IPS DF 4.7 (cell line): ENCODE data around the gene SLFN5.
"Not testable (repeated sequence)": the region's sequence is repeated elsewhere in the genome, so short reads cannot be mapped to it uniquely, and the experiment has no call there.

Experiments used
- DNase-seq: peaks from one replicate; pipeline ENCODE4 v3.0.0-alpha.2; 2013; ENCODE audit warnings: low spot score; ENCODE audit errors: extremely low read depth

SLFN5 gene

DNA sequence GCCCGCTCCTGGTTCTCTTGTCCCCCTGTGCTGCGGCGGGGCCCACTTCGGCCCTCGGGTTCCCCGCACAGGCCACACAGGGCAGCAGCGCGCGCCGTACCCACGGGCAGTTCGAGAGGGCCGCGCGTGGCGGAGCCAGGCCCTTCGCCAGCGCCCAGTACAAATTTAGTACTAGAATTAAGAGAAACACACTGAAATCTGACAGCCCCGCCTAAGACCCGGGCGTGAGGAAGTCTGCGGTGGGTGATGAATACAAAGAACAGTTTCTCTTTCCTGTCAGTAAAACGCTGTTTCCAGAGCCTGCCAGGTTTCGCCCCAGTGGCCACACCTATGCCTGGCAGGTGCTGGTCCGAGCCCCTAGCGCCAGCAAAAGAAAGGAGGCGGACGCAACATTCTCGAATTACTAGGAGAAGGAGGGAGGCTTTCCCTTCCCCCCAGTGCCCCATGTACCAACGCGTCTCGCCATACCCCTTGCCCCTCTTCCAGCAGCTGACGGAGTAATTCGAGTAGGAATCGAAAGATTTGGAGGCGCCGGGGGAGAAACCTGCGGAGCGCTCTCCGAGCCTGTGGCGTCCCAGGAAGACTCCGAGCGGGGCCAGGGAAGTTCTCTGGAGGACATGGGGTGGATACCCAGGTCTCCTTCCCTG, 591 bp upstream of the SLFN5 start:
- DNase-seq, result peak; percentile 46

DNA sequence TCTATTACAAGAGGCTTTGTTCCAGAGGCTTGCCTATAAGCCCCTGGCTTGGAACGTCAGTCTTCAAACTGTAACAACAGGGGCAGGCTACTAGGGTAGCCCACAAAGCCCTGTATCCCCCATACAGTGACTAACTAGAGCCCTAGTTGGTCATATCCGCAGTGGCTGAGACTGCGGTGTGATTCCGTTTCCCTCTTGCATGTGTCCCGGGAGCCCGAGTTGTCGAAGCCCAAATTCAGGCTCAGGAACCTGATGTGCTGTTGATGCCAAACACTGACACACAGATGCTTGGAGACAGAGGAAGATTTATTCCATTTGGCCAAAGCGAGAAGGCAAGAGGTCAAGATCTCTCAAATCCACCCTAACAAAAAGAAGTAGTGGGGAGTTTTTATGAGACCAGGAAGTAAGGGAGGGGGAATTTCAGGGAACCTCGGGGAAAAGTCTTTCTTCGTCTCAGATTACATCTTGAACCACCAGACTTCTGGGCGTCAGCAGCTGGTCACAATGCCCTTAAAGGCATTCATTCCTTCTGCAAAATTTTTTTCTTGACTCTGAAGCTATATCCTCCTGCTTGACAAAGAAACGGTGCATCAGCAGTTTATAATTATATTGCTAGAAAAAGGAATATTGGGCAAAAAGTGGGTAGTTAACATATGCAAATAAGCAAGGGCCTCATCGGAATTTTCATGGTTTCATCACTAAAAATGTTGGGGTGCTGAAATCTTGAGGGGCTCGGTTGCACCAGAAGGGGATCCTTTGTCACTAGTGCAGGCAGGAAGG, 879 bp downstream of the SLFN5 start:
- DNase-seq, result no peak

DNA sequence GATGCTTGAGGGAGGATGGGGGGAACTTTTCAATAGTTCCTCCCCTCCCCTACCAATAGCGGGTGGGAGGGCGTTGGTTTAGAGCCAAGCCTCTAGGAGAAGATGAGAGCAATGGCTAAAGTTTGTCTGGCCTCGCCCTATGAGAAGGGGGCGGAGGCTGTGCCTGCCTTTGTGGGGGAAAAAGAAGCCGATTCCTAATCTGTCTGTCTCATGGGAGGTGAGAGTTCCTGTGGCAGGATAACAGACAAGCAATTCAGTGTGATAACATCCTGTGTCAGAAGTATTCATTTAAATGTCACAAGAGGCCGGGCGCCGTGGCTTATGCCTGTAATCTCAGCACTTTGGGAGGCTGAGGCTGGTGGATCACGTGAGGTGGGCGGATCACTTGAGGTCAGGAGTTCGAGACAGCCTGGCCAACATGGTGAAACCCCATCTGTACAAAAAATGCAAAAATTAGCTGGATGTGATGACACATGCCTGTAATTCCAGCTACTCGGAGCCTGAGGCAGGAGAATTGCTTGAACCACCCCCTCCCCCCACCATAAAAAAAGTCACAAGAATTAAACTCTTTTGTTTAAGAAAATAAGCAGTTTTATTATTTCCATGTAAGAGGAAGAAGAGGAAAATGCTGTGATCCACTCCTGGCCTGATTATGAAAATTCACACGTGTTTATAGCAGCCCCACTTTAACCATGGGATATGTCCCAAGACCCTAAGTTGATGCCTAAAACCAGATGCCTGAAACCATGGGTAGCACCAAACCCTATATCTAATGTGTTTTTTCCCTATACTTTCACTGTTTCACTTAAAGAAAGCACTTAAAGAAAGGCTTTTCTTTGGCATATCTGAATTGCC, 1.7 kb downstream of the SLFN5 start:
- no peak for DNase-seq

DNA sequence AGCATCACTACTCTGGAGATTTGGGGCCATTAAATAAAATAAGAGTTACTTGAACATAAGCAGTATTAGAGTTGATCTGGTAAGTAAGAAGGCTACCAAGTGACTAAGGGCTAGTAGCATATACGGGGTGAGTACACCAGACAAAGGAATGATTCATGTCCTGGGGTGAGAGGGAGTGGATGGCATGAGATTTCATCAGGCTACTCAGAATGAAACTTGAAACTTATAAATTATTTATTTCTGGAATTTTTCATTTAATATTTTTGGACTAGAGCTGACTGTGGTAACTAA, 2.3 kb downstream of the SLFN5 start:
- no peak for DNase-seq

DNA sequence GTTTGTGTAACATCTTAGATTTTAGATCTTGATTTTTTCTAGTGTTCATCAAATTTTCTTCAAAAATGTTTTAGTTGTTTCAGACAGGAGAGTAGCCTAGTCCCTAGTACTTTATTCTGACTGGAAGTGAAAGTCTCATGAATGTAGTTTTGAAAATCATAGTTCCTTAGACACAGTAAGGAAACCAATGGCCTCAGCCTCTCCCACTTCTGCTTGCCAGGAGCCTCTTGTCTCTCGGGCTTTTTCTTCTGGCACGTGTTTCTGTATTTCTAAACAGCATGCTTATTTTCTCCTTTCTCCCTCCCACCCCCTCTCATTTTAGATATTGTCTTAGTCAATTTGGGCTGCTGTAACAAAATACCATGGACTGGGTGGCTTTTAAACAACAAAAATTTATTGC, 9.8 kb downstream of the SLFN5 start:
- no peak for DNase-seq

DNA sequence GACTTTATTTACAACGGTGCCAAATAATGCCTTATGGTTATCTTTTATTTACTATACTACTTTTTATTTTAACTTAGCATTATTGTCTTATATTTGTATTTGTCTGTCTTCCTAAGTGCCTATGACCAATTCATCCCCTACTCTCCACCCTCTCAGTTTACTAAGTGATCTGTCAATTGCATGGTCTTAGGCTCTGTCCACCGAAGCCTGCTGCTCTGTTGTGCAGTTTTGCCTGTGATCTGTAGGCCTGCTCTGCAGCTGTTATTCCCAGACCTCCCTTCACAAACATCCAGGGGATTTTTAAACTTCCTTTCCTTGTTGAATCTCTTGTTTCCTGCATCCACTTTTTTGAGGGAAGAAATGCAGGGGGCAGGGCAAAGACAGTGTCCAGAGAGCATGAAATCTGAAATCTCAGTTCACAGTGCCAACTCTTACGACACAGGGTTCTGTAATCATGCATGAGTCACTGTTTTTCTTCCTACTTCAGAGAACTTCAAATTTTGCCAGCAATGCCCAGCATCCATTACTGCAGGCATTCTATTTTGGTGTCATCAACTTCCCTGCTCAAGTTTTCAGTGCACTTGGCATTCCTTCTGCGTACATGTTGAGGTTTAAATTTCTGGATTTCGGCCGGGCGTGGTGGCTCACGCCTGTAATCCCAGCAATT, 11.4 kb downstream of the SLFN5 start:
- DNase-seq, result no peak

DNA sequence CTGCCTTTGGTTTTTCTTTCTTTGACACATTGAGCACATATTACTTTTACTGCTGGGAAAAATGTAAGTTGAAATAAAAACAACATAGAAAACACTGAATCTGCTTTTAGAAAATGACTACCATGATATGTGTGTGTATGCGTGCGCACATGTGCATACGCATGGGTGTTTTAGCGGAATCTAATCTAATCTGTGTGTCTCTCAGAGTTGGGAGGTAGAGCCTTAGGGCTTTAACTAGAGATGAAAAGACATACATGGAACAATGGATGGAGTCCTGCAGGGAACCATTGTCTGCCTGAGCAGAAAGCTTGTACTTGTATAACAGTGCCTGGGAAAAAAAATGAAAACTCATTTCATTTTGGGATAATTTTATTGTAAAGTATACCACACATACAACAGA, 12.4 kb downstream of the SLFN5 start:
- no peak for DNase-seq

DNA sequence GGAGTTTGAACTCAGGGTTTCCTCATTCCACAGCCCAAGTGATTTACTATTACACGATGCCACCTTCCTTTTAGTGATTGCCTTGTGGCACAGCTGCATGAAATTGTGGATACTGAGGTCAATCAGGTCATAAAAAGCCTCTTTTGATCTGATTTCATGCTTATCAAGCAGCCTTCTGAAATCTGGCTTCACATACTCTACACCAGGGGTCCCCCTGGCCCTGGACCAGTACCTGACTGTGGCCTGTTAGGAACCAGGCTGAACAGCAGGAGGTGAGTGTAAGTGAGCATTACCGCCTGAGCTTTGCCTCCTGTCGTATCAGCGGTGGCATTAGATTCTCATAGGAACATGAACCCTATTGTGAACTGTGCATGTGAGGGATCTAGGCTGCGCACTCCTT, 13.8 kb downstream of the SLFN5 start:
- DNase-seq, result no peak

DNA sequence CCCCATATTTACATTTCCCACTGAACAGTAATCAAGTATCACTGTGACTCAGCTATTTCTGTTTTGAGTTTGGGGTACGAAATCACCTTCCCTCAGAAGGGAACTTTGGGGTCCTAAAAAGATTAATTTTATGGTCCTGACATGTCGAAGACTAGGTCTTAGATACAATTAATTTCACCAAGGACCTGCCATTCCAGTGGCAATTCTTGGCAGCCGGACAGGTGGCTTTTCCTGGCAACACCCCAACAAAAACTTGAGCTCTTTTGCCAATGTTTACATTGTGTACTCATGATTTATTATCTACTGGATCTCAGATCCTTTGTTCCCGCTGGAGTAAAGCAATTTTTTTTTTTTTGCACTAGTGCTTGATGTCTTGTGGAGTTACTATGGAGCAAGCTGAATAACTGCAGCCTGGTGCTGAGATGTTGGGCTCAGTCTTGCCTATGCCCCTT, 14.4 kb downstream of the SLFN5 start:
- no peak for DNase-seq

DNA sequence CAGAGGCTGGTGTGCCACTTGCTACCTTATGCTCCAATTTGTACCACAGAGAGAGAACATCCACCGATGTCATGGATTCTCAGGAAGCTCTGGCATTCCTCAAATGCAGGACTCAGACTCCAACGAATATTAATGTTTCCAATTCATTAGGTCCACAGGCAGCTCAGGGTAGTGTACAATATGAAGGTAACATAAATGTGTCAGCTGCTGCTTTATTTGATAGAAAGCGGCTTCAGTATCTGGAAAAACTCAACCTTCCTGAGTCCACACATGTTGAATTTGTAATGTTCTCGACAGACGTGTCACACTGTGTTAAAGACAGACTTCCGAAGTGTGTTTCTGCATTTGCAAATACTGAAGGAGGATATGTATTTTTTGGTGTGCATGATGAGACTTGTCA, 16.1 kb downstream of the SLFN5 start:
- no peak for DNase-seq

DNA sequence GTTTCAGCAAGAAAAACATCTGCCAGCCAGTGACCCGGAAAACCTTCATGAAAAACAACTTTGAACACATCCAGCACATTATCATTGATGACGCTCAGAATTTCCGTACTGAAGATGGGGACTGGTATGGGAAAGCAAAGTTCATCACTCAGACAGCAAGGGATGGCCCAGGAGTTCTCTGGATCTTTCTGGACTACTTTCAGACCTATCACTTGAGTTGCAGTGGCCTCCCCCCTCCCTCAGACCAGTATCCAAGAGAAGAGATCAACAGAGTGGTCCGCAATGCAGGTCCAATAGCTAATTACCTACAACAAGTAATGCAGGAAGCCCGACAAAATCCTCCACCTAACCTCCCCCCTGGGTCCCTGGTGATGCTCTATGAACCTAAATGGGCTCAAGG, 22.2 kb downstream of the SLFN5 start:
- no peak for DNase-seq

DNA sequence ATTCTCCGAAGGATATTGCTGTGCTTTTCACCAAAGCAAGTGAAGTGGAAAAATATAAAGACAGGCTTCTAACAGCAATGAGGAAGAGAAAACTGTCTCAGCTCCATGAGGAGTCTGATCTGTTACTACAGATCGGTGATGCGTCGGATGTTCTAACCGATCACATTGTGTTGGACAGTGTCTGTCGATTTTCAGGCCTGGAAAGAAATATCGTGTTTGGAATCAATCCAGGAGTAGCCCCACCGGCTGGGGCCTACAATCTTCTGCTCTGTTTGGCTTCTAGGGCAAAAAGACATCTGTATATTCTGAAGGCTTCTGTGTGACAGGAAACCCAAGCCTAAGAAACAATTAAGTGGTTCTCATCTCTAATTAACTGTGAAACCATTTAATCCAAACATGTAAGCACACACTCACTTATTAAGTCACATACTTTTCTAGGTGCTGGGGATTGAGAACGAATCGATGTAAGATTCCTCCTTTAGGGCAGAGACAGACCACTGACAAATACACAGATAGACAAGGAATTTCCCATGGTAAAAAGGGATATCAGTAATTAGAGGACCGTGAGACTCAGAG, 22.8 kb downstream of the SLFN5 start:
- no peak for DNase-seq

DNA sequence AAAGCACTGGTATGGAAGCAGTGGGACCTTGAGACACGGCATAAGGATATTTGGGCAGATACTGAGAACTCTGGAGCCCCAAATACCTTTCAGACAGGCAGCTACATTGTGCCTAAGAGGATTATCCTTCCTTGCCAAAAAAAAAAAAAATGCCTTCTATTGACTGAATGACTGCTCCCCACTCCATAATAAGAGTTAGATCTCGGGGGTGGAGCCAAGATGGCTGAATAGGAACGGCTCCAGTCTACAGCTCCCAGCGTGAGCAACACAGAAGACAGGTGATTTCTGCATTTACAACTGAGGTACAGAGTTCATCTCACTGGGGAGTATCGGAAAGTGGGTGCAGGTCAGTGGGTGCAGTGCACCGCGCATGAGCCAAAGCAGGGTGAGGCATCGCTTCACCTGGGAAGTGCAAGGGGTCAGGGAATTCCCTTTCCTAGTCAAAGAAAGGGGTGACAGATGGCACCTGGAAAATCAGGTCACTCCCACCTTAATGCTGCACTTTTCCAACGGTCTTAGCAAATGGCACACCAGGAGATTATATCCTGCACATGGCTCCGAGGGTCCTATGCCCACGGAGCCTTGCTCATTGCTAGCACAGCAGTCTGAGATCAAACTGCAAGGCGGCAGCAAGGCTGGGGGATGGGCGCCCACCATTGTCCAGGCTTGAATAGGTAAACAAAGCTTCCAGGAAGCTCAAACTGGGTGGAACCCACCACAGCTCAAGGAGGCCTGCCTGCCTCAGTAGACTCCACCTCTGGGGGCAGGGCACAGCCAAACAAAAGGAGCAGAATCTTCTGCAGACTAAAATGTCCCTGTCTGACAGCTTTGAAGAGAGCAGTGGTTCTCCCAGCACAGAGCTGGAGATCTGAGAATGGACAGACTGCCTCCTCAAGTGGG, 31.5 kb downstream of the SLFN5 start:
- DNase-seq, result not testable (repeated sequence)

DNA sequence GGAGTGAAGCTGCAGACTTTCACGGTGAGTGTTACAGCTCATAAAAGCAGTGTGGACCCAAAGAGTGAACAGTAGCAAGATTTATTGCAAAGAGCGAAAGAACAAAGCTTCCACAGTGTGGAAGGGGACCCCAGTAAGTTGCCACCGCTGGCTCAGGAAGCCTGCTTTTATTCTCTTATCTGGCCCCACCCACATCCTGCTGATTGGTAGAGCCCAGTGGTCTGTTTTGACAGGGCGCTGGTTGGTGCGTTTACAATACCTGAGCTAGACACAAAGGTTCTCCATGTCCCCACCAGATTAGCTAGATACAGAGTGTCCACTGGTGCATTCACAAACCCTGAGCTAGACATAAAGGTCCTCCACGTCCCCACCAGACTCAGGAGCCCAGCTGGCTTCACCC, 35.6 kb downstream of the SLFN5 start:
- not testable (repeated sequence) for DNase-seq

DNA sequence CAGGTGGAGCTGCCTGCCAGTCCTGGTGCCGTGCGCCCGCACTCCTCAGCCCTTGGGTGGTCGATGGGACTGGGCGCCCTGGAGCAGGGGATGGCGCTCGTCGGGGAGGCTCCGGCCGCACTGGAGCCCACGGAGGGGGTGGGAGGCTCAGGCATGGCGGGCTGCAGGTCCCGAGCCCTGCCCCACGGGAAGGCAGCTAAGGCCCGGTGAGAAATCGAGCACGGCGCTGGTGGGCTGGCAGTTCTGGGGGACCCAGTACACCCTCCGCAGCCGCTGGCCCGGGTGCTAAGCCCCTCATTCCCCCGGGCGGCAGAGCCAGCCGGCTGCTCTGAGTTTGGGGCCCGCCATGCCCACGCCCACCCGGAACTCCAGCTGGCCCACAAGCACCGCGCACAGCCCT, 36.0 kb downstream of the SLFN5 start:
- DNase-seq, result not testable (repeated sequence)

DNA sequence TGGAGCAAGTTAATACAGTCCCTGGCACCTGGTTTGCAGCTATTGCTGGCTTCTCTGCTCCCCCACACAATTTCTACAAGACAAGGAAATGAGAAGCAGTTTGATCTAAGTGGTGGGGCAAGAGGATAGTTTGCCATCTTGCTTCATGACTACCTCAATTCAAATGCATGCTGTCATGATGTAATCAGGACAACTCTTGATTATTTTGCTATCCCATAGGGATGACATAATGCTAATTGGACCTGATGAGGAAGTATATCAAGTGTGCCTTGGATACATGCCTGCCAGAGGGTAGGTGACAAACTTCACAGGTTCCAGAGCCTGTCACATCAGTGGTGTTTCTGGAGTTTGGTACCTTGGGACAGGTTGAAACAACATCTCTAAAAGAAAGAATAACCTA, 40.9 kb downstream of the SLFN5 start:
- no peak for DNase-seq

DNA sequence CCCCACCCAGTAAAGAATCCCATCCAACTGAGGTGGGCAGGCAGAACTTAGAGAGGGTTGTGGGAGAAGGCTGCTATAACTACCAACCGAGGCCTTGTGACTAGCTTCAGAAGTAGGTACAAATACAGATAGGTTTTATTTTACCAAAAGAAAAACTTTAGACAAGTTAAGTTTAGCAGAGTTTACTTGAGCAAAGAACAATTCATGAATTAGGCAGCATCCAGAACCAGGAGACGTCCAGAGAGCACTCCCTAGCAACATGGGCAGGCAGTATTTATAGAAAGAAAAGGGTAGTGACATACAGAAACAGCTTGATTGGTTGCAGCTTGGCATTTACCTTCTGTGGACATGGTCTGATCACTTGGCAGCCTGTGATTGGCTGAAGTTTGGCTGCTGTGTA, 42.1 kb downstream of the SLFN5 start:
- DNase-seq, result no peak

DNA sequence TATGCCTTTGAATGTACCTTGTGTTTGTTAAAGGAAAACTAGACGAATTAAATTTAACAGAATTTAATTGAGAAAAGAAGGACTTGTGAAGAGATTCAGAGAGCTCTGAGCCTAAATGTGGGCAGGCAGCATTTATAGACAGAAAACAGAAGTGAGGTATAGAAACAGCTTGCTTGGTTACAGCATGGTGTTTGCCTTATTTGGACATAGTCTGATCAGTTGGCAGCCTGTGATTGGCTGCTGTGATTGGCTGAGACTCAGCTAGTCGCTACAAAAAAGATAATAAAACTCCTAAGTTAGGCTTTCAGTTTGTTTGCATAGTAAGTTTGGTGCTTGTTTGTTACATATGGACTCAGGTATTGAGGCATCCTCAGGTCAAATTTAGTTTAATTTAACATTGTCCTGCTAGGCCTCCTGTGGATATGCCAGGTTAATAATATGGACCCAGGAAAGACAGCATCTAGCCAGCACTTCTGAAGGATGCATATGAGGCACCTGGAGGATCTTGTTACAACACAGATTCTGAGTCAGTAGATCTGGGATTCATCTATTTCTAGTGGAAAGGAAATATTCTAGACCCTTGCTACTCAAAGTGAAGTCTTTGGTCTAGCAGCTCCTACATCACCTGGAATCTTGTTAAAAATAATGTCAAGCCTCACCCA, 43.4 kb downstream of the SLFN5 start:
- DNase-seq, result peak; percentile 11

DNA sequence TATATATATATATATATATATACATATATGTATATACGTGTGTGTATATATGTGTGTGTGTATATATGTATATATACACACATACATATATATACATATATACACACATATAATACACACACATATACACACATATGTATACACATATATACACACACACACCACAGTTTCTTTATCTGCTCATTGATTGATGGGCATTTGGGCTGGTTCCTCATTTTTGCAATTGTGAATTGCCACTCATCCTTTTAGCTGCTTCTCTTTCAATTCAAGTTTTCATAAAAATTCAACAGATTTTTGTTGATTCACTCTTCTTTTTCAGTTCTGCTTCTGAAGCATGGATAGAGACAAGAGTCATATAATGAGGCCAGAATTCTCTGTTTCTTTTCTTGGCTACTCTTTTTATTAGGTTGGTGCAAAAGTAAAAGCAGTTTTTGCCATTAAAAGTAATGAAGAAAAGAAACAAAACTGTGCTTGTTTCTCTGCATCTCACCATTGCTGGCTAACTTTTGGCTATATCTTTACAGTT, 44.5 kb downstream of the SLFN5 start:
- no peak for DNase-seq

DNA sequence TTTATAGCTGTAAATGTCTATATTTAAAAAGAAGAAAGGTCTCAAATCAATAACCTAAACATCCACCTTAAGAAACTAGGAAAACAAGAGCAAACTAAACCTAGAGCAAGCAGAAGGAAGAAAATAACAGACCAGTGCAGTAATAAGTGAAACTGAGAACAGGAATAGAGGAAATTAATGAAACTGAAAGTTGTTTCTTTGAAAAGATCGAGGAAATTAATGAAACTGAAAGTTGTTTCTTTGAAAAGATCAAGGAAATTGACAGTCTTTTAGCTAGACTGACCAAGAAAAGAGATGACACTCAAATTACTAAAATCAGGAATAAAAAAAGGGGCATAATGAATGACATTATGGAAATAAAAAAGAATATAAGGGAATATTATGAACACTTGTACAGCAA, 46.4 kb downstream of the SLFN5 start:
- no peak for DNase-seq
